Measurements from ENCODE around the gene SAMD4A.

Gene SAMD4A

GRCh38 chr14:54708982-54709381 lies 142.1 kb downstream of the SAMD4A start:
- DNase-seq = no peak

- no peak for DNase-seq
These were observed 142.5 kb downstream of the SAMD4A start for GRCh38 chr14:54709444-54709843.

- no peak for DNase-seq
These were observed 142.9 kb downstream of the SAMD4A start for GRCh38 chr14:54709867-54710266.

DNA sequence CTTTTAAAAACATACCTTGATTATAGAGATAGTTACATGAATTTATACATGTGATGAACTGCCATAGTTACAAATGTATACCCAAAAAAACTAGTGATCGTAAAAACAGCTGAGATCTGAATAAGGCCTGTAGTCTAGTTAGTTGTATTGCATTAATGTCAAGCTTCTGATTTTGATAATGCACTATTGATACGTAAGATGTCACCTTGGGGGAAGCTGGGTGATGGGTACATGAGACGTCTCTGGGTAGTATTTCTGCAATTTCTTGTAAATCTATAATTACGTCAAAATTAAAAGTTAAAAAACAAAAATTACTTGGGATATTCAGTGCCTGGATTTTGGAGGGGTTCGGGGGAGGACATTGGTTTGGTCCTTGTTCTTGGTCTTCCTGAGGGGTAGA lies 144.4 kb downstream of the SAMD4A start:
- no peak for DNase-seq

DNA sequence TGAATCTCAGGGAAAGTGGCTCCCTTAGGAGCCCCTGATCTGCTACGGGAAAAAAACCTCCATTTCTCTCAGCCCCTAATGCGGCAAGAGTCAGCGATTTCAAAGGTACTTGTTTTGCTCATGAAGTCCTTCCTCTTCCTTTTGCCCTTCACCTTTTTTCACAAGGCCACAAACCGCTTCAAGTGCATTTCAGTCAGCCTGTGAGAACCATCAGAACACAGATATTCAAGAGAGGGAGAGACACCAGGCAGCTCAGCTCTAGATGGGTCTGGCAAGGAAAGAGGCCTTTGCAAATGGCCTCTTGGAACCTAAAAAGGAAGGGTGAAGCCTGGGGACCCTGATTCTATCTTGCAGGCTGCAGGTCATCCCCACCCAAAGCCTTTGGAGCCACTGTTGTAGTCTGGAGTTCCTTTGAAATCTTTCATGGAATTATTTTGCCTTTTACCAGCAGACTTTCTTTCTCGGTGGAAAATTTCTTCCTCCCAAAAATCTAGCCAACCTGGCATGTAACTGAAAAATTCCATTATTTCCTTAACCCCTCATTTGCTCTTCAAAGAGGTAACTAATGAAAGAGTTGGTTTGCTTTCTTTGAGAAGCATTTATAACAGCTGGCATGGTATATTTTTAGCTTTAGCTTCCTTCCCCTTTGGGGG lies 145.0 kb downstream of the SAMD4A start:
- no peak for DNase-seq

DNA sequence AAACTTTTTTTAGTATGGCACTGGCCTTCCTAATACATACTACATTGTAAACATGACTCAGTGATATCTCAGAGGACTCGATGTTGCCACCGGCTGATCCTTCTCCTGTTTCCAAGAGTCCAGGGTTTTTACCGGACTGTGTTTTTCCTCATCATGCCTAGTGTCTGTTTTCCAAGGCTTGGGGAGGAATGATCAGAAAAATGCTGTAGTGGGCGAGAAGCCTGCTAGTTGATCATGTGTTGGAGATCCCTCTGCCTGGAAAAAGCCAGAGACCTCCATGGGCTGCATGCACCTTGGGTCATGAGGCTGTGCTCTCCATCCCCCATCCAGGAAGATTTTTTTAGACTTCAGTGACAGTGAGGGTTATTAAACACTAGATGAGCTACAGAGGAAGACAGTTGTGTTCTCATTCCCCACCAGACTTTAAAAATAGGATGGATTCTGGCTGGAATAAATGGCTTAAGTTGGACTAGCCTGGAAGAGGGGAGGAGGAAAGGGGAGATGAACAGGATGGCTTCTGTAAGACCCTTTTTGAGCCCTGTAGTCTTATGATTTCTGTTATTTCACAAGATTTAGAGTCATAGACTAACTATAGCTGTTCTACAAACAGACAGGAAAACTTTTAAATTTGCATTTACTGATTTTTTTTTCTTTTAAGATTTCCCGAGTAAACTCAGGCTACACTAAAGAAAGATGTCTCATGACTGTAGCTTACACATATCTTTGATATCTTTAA lies 145.7 kb downstream of the SAMD4A start:
- peak; percentile 39 to 65 for DNase-seq

- DNase-seq = no peak
These were observed 146.5 kb downstream of the SAMD4A start for GRCh38 chr14:54713379-54713778.

DNA sequence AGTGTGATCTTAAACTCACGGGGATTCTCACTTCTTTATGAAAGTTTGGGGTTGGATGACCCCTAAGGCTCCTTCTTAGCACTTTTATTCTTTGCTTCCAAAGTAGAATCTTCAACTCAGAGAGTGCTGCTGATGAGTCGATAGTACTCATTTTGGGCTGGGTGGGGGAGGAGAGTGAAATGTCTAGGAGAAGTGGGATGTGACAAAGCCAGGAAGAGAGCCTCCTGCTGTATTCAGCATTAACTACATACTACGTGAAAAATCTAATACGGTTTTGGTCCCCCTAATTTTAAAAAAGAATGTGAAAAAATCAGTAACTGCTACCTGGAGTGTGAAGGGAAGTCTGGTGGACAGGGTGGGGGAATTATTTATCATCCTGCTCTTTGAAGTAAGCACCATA lies 148.3 kb downstream of the SAMD4A start:
- no peak for DNase-seq

DNA sequence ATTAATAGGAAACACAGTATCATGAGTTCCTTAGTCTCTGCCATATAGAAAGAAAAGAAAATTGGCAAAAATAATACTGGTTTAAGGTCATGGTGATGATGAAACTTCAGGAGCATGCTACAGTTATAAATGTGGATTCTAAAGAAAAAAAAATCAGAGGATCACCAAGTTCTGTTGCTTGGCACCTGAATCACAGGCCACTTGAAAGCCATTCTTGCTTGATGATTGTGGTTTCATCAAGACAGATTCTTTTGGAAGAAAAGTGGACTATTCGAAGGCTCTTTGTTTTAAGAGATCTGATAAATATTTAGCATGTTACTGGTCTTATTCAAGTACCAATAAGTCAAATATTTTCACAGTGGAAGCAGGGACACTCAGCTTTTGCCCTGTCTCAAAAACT lies 148.9 kb downstream of the SAMD4A start:
- DNase-seq = no peak

GRCh38 chr14:54716862-54717261 lies 149.9 kb downstream of the SAMD4A start:
- no peak for DNase-seq

GRCh38 chr14:54718046-54718445 lies 151.1 kb downstream of the SAMD4A start:
- no peak for DNase-seq

DNA sequence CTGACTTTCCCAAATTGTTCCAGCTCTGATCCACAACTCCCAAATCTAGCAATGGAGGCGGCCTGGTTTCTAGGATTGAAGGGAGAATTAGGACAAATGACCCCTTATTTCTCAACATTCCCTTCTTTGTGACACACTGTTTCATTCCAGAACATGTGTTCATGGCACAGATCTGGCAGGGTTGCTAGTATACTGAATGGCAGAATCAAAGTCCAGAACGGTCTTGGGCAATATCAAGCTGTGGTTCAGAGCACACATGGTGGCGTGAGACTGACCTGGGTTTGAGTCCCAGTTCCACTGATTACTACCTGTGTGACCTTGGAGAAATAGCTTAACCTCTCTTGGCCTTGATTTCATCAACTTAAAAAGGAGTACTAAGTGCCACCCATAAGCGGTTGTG lies 152.5 kb downstream of the SAMD4A start:
- no peak for DNase-seq

GRCh38 chr14:54722791-54723432 lies 156.0 kb downstream of the SAMD4A start:
- peak; percentile 29 to 39 for DNase-seq

GRCh38 chr14:54724123-54724522 lies 157.2 kb downstream of the SAMD4A start:
- DNase-seq = no peak

GRCh38 chr14:54724676-54725325 lies 157.9 kb downstream of the SAMD4A start:
- no peak for DNase-seq

GRCh38 chr14:54725998-54726397 lies 159.1 kb downstream of the SAMD4A start:
- no peak for DNase-seq

DNA sequence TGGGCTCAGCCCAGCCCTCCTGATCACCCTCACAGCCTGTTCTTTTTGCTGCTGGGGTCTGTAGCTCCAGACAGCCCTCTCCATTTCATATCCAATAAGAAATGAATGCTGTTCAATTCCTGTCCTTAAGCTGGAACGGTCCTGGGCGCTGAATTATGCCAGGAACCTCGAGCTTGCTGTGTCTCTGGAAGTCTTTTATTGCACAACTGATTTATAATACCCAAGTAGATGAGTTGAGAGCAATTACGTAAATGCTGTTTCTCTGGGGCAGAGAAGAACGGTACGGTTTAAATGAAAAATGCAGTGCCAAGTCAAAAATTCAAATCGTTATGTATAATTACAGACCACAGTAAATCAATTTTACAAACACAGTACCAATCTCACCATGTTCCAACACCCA lies 161.0 kb downstream of the SAMD4A start:
- DNase-seq = no peak

DNA sequence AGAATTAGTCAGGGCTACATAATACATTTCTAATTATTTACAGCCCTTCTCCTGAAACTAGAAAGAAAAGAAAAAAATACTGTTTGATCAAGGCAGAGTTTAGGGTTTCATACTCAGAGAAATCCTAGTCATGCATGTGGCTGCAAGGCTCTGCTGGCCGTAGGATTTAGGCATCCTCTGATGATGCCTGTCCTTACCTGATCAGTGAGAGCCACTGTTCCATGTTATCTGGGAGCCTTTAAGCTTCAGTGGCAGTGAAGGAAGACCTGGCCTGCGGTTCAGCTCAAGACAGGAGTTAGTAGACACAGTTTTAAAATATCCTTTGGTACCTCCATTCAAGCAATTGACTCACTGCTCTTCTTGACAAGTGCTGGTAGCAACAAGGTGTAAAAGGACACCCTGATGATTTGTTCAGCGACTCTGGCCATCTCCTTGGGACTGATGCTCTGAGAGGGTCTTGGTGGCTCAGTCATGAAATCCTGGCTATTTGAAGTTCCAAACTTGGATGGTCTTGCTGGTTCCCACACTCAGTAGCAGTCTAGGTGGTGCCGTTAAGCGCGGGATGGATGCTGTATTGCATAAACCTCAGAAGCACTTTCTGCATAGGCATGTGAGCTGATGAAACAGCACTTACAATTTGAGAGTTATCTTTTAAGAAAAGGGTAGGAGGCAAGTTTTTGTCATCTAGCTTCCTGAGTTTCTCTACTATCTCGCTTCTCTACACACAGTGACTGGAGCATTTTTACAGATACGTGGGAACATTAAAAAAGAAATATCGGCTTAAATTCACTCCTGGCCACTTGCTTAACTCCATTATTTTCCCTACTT lies 162.0 kb downstream of the SAMD4A start:
- no peak for DNase-seq

DNA sequence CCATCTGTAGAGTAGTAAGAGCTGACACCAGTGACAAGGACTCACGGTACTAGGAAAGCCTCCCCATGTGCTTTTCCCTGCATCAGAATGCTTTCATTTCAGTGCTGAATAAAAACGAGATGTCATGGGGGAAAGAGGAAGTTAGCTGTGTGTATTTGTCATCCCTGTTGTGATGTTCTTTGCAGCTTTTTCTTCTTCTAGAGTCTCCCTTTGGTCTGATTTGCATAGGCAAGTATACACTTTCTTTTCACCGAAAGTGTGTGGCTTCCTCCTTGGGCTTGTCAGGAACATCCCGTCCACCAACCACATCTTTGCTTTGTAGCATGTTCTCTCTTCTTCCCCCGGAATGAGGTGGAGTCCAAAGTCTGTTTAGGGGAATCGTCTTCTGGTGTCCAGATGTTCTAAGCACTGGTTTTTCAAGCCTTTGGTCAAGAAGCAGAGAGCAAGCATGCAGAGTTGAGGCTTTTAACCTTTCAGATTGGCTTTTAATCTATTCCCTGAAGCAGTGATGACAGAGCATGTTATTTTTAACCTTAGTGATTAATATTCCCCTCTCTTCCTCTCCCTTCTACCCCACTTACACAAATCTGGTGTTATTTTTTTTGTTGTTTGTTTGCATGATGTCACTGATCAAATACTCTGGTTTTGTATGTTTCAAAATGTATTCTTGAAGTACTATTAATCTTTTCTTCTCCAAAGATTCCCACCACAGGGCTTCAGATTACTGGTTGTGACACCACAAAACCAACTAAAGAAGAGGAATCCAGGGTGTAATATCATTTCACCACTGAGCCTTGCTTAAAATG lies 163.4 kb downstream of the SAMD4A start:
- DNase-seq = peak; percentile 81 to 89

- no peak for DNase-seq
These were observed 168.0 kb downstream of the SAMD4A start for GRCh38 chr14:54734966-54735365.

DNA sequence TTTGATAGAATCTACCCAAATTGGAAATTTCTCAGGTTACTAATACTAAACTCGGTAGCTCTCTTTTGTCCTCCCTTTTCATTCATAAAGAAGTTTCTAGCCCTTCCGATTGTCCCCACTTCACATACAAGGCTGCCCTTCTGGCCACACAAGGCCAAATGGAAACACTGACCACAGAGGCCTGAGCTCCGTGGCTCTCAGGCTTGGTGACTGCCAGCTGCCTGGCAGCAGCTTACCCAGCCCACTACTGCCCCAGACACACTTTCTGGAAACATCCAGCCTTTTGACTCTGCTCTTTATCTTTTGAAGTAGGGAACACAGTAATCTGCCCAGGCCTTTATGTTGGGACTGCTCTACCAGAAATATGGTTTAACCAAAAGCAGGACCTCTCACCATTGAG lies 168.5 kb downstream of the SAMD4A start:
- DNase-seq = no peak

All from inflammatory macrophage treated with lipopolysaccharide for 1 hour (primary cell).